HFF-Myc (cell line): ENCODE results near the gene HTR3B.
"Not testable (repeated sequence)": the region's sequence is repeated elsewhere in the genome, so short reads cannot be mapped to it uniquely, and the experiment has no call there.

Experiments used
- DNase-seq: peaks from one replicate; pipeline ENCODE4 v3.0.0-alpha.2; 2011; ENCODE audit warnings: low read depth; ENCODE audit errors: extremely low read depth
- H3K4me3 ChIP-seq: replicated peaks from 2 replicates; pipeline ENCODE4 v1.5.1; 2011; ENCODE audit warnings: low read depth, mild to moderate bottlenecking, control low read depth, low read length
- CTCF ChIP-seq: IDR thresholded peaks from 2 replicates; pipeline ENCODE4 v1.5.1; 2012; ENCODE audit warnings: mild to moderate bottlenecking, low read depth, low read length, control low read depth; ENCODE audit errors: missing control alignments

HTR3B gene

GRCh38 chr11:113875234-113876073 lies 29.1 kb upstream of the HTR3B start, which contains the start of gene USP28:
USP28 (minus strand) TSS chr11:113875572; CDS start chr11:113875501, 71 bp downstream.
- peak; percentile 65 for DNase-seq
- TF ChIP-seq CTCF: no peak
- peak within 1 kb of the TSS; percentile 60 for H3K4me3 ChIP-seq

- no peak for TF ChIP-seq CTCF
- DNase-seq: no peak
- peak overlapping the region; percentile 60 for H3K4me3 ChIP-seq
Observed at GRCh38 chr11:113876074-113876797, 28.4 kb upstream of the HTR3B start.

GRCh38 chr11:113876798-113877669 lies 27.6 kb upstream of the HTR3B start:
- DNase-seq: no peak
- no peak overlapping the region for H3K4me3 ChIP-seq
- TF ChIP-seq CTCF: no peak

- no peak for TF ChIP-seq CTCF
- no peak for DNase-seq
- H3K4me3 ChIP-seq: no peak overlapping the region
Observed at GRCh38 chr11:113877670-113878055, 26.9 kb upstream of the HTR3B start.

GRCh38 chr11:113879446-113879845 lies 25.1 kb upstream of the HTR3B start:
- H3K4me3 ChIP-seq, DNase-seq: not testable (repeated sequence)

- no peak for TF ChIP-seq CTCF
- DNase-seq: no peak
- no peak overlapping the region for H3K4me3 ChIP-seq
Observed at GRCh38 chr11:113880971-113881370, 23.6 kb upstream of the HTR3B start.
